ENCODE data around the gene TPD52L2. TPM values are rescaled to one million over a fixed set of nuclear protein-coding genes. Genes with fewer than 3 reads are reported as not detected.
A peak's percentile ranks its signal among the peaks of the same experiment; 100 is the strongest.
"Not testable (repeated sequence)": the region's sequence is repeated elsewhere in the genome, so short reads cannot be mapped to it uniquely, and the experiment has no call there.

The TPD52L2 gene
- total and polyA plus RNA-seq, 2 donors from 2014 or later: 73.1 to 78.0 TPM

- TF ChIP-seq CTCF (IDR thresholded peaks at IDR 0.05; ENCODE audit: borderline replicate concordance, extremely low read depth, insufficient read depth): no peak
- Histone ChIP-seq H3K4me1 (ENCODE audit: control insufficient read depth in 2 of 3, insufficient read depth in 2 of 3, low read depth in 1 of 3, low read length in 3 of 3) (peaks cover 0 to 8% (median 0%) of the 10 kb centered on the region in 3 donors), H3K27ac (ENCODE audit: low read depth in 2 of 2, low read length in 2 of 2) (no peak overlapping the region), H3K9ac (ENCODE audit: low read length in 3 of 3) (no peak overlapping the region), H3K4me3 (ENCODE audit: low read length in 3 of 3) (no peak overlapping the region), H3K9me3 (ENCODE audit: control insufficient read depth in 2 of 3, insufficient read depth in 1 of 3, low read length in 3 of 3) (no peaks in the 10 kb centered on the region), H3K36me3 (ENCODE audit: control insufficient read depth in 2 of 3, insufficient read depth in 3 of 3, low read length in 3 of 3) (peaks cover 0 to 5% (median 0%) of the 10 kb centered on the region in 3 donors), H3K27me3 (ENCODE audit: control insufficient read depth, insufficient read depth, low read length) (no peaks in the 10 kb centered on the region)
- no peak for FAIRE-seq
- intact Hi-C loops (cut with DNase I): no loop called here
- no peak for DNase-seq
Observed at GRCh38 chr20:63915471-63915870, 50.4 kb downstream of the TPD52L2 start.

GRCh38 chr20:63916371-63916939 is 51.4 kb downstream of the TPD52L2 start:
- H3K27ac ChIP-seq (ENCODE audit: low read depth in 2 of 2, low read length in 2 of 2); H3K9me3 ChIP-seq (ENCODE audit: control insufficient read depth in 2 of 3, insufficient read depth in 1 of 3, low read length in 3 of 3); DNase-seq; FAIRE-seq; H3K9ac ChIP-seq (ENCODE audit: low read length in 3 of 3); H3K36me3 ChIP-seq (ENCODE audit: control insufficient read depth in 2 of 3, insufficient read depth in 3 of 3, low read length in 3 of 3); H3K27me3 ChIP-seq (ENCODE audit: control insufficient read depth, insufficient read depth, low read length); intact Hi-C loops (cut with DNase I); H3K4me1 ChIP-seq (ENCODE audit: control insufficient read depth in 2 of 3, insufficient read depth in 2 of 3, low read depth in 1 of 3, low read length in 3 of 3); H3K4me3 ChIP-seq (ENCODE audit: low read length in 3 of 3): not testable (repeated sequence)

GRCh38 chr20:63917811-63918210 is 52.7 kb downstream of the TPD52L2 start:
- intact Hi-C loops (cut with DNase I): no loop called here
- Histone ChIP-seq H3K27me3 (ENCODE audit: control insufficient read depth, insufficient read depth, low read length) (no peaks in the 10 kb centered on the region), H3K4me1 (ENCODE audit: control insufficient read depth in 2 of 3, insufficient read depth in 2 of 3, low read depth in 1 of 3, low read length in 3 of 3) (peaks cover 0 to 6% (median 0%) of the 10 kb centered on the region in 3 donors), H3K4me3 (ENCODE audit: low read length in 3 of 3) (no peak overlapping the region), H3K9ac (ENCODE audit: low read length in 3 of 3) (no peak overlapping the region), H3K9me3 (ENCODE audit: control insufficient read depth in 2 of 3, insufficient read depth in 1 of 3, low read length in 3 of 3) (no peaks in the 10 kb centered on the region), H3K27ac (ENCODE audit: low read depth in 2 of 2, low read length in 2 of 2) (no peak overlapping the region), H3K36me3 (ENCODE audit: control insufficient read depth in 2 of 3, insufficient read depth in 3 of 3, low read length in 3 of 3) (peaks cover 0 to 5% (median 0%) of the 10 kb centered on the region in 3 donors)
- FAIRE-seq (no peak), DNase-seq (peak in 1 of 5 donors; percentile 49)
- no peak for TF ChIP-seq CTCF (IDR thresholded peaks at IDR 0.05; ENCODE audit: borderline replicate concordance, extremely low read depth, insufficient read depth)

GRCh38 chr20:63919130-63919529 is 54.1 kb downstream of the TPD52L2 start:
- Histone ChIP-seq H3K9me3 (ENCODE audit: control insufficient read depth in 2 of 3, insufficient read depth in 1 of 3, low read length in 3 of 3) (no peaks in the 10 kb centered on the region), H3K4me1 (ENCODE audit: control insufficient read depth in 2 of 3, insufficient read depth in 2 of 3, low read depth in 1 of 3, low read length in 3 of 3) (peaks cover 0 to 4% (median 0%) of the 10 kb centered on the region in 3 donors), H3K27me3 (ENCODE audit: control insufficient read depth, insufficient read depth, low read length) (no peaks in the 10 kb centered on the region), H3K9ac (ENCODE audit: low read length in 3 of 3) (no peak overlapping the region), H3K27ac (ENCODE audit: low read depth in 2 of 2, low read length in 2 of 2) (no peak overlapping the region), H3K4me3 (ENCODE audit: low read length in 3 of 3) (no peak overlapping the region), H3K36me3 (ENCODE audit: control insufficient read depth in 2 of 3, insufficient read depth in 3 of 3, low read length in 3 of 3) (peaks cover 0 to 5% (median 0%) of the 10 kb centered on the region in 3 donors)
- DNase-seq (no peak), FAIRE-seq (no peak)
- TF ChIP-seq CTCF (IDR thresholded peaks at IDR 0.05; ENCODE audit: borderline replicate concordance, extremely low read depth, insufficient read depth): no peak
- intact Hi-C loops (cut with DNase I): no loop called here
